Type B pancreatic cell (in vitro differentiated cells): ENCODE results near the gene SND1. TPM values are rescaled to one million over a fixed set of nuclear protein-coding genes. Genes with fewer than 3 reads are reported as not detected.

ENCODE experiments used
- DNase-seq: peaks from one replicate; pipeline ENCODE4 v3.0.0; 2021; ENCODE audit warnings: mixed read lengths; ENCODE audit not compliant: unreplicated experiment; ENCODE audit errors: extremely low spot score
- H3K27ac Mint-ChIP-seq: 2 replicates; pipeline ENCODE4 v1.8.0; 2021; ENCODE audit warnings: mild to moderate bottlenecking, mixed read lengths
- H3K27me3 Mint-ChIP-seq: 2 replicates; pipeline ENCODE4 v1.8.0; 2021; ENCODE audit warnings: mixed read lengths
- H3K36me3 Mint-ChIP-seq: 2 replicates; pipeline ENCODE4 v1.8.0; 2021; ENCODE audit warnings: mixed read lengths
- H3K4me1 Mint-ChIP-seq: one replicate; pipeline ENCODE4 v1.8.0; 2021; ENCODE audit warnings: mixed read lengths; ENCODE audit not compliant: unreplicated experiment
- H3K4me3 Mint-ChIP-seq: 2 replicates; pipeline ENCODE4 v1.8.0; 2021; ENCODE audit warnings: mild to moderate bottlenecking, mixed read lengths
- H3K9me3 Mint-ChIP-seq: 2 replicates; pipeline ENCODE4 v1.8.0; 2021; ENCODE audit warnings: mixed read lengths
- total RNA-seq: library from RNA; stranded (reverse); gene quantifications from 2 replicates; pipeline ENCODE4 v1.2.1, GENCODE V29; 2021; ENCODE audit warnings: low replicate concordance
- TF ChIP-seq, protein P1 (sequence below): fragments of 200-600 bp; sonication (generic); conservative IDR thresholded peaks from 2 replicates; pipeline ENCODE4 v1.5.0; 2021; ENCODE audit warnings: antibody characterized with exemption, mild to moderate bottlenecking

Gene SND1
- total RNA-seq, 1 donor from 2014 or later = 199 TPM

DNA sequence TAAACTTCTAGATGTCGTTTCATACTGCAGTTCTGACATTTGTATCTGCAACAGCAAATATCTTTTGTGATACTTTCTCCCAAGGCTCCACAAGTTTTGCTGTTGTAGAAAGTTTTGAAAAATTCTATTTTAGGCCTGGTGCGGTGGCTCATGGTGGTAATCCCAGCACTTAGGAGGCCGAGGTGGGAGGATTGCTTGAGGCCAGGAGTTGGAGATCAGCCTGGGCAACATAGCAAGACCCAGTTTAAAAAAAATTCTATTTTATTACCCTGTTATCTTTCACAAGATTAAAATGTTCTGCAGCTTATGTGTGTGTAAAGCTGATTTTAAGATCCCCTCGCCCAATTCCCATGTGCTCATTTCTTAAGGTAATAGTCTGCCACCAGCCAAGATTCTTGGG, 1.4 kb downstream of the SND1 start:
- H3K27ac Mint-ChIP-seq = peak overlapping the region; percentile 42
- H3K4me3 Mint-ChIP-seq = peak overlapping the region; percentile 96
- no peak for DNase-seq
- H3K9me3 Mint-ChIP-seq = no peaks in the 10 kb centered on the region
- no peaks in the 10 kb centered on the region for H3K27me3 Mint-ChIP-seq
- TF ChIP-seq, protein P1, sequence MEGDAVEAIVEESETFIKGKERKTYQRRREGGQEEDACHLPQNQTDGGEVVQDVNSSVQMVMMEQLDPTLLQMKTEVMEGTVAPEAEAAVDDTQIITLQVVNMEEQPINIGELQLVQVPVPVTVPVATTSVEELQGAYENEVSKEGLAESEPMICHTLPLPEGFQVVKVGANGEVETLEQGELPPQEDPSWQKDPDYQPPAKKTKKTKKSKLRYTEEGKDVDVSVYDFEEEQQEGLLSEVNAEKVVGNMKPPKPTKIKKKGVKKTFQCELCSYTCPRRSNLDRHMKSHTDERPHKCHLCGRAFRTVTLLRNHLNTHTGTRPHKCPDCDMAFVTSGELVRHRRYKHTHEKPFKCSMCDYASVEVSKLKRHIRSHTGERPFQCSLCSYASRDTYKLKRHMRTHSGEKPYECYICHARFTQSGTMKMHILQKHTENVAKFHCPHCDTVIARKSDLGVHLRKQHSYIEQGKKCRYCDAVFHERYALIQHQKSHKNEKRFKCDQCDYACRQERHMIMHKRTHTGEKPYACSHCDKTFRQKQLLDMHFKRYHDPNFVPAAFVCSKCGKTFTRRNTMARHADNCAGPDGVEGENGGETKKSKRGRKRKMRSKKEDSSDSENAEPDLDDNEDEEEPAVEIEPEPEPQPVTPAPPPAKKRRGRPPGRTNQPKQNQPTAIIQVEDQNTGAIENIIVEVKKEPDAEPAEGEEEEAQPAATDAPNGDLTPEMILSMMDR = no peak
- H3K36me3 Mint-ChIP-seq = peaks cover 8% of the 10 kb centered on the region
- peaks cover 30% of the 10 kb centered on the region for H3K4me1 Mint-ChIP-seq

GRCh38 chr7:127654404-127655394, 2.7 kb downstream of the SND1 start:
- no peaks in the 10 kb centered on the region for H3K27me3 Mint-ChIP-seq
- peaks cover 8% of the 10 kb centered on the region for H3K36me3 Mint-ChIP-seq
- peak overlapping the region; percentile 53 for H3K27ac Mint-ChIP-seq
- DNase-seq = no peak
- H3K4me1 Mint-ChIP-seq = peaks cover 37% of the 10 kb centered on the region
- peak overlapping the region; percentile 75 for H3K4me3 Mint-ChIP-seq
- TF ChIP-seq, protein P1 = no peak
- no peaks in the 10 kb centered on the region for H3K9me3 Mint-ChIP-seq

DNA sequence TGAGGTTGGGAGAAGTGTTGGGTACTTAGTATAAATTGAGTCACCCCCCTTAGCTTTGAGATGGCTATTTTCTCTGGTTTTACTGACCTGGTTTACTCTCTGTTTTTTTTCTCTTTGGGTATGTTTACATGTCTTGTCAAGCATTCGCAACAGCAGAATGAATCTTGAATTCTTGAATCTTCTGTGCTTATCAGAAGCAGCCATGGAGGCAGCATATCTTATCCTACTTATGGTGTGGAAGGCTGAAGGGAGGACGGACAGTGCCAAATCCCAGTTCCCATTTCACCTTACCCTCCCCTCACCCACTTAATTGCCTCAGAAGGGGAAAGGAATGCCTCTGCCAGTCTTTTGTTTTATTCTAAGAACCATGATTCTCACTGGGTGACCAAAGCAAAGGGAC, 3.7 kb downstream of the SND1 start:
- no peaks in the 10 kb centered on the region for H3K27me3 Mint-ChIP-seq
- DNase-seq = no peak
- H3K4me1 Mint-ChIP-seq = peaks cover 38% of the 10 kb centered on the region
- H3K36me3 Mint-ChIP-seq = peaks cover 16% of the 10 kb centered on the region
- peak overlapping the region; percentile 9 for H3K4me3 Mint-ChIP-seq
- TF ChIP-seq, protein P1 = no peak
- H3K27ac Mint-ChIP-seq = no peak overlapping the region
- no peaks in the 10 kb centered on the region for H3K9me3 Mint-ChIP-seq

DNA sequence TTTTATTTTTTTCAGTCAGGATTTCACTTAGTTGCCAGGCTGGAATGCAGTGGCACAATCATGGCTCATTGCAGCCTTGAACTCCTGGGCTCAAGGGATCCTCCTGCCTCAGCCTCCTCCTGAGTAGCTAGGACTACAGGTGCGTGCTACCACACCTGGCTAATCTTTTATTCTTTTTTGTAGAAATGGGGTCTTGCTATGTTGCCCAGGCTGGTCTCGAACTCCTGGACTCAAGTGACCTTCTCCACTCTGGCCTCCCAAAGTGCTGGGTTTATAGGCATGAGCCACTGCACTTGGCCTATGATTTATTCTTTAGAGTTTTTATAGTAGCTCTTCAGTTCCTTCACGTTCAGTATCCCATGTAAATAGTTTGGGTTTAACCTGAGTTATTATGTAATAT, 5.5 kb downstream of the SND1 start:
- no peak for DNase-seq
- Mint-ChIP-seq H3K27me3 (no peaks in the 10 kb centered on the region), H3K27ac (no peak overlapping the region), H3K4me1 (peaks cover 40% of the 10 kb centered on the region), H3K9me3 (no peaks in the 10 kb centered on the region), H3K4me3 (no peak overlapping the region), H3K36me3 (peaks cover 24% of the 10 kb centered on the region)
- TF ChIP-seq, protein P1 = no peak

- no peak overlapping the region for H3K4me3 Mint-ChIP-seq
- peaks cover 31% of the 10 kb centered on the region for H3K4me1 Mint-ChIP-seq
- peak overlapping the region; percentile 27 for H3K27ac Mint-ChIP-seq
- TF ChIP-seq, protein P1 = no peak
- H3K27me3 Mint-ChIP-seq = no peaks in the 10 kb centered on the region
- H3K36me3 Mint-ChIP-seq = peaks cover 30% of the 10 kb centered on the region
- no peak for DNase-seq
- H3K9me3 Mint-ChIP-seq = no peaks in the 10 kb centered on the region
These were observed 7.1 kb downstream of the SND1 start for GRCh38 chr7:127658970-127659630.
